Testis (tissue), 2 donors: ENCODE measurements around the gene DLG2.

Source experiments
- CTCF ChIP-seq, 3 experiments: fragments of 450-650 bp in 2 of 3; fragments of 200-600 bp in 1 of 3; sonication (generic) in 1 of 3; IDR thresholded peaks; one replicate each; pipeline ENCODE4 v1.5.1; 2016 to 2019; ENCODE audit warnings: antibody characterized with exemption in 3 of 3, mild to moderate bottlenecking in 2 of 3, moderate library complexity in 1 of 3
- POLR2A ChIP-seq: fragments of 450-650 bp; IDR thresholded peaks from one replicate; pipeline ENCODE4 v1.6.1; 2017; ENCODE audit warnings: antibody characterized with exemption, mild to moderate bottlenecking, moderate library complexity

- TF ChIP-seq CTCF (IDR thresholded peaks at IDR 0.05): no peak
- no peak for TF ChIP-seq POLR2A
These were observed 213.0 kb downstream of the DLG2 start for GRCh38 chr11:85414175-85414574.
